IMR-90 (cell line): ENCODE measurements around the gene PRTFDC1. TPM values are rescaled to one million over a fixed set of nuclear protein-coding genes. Genes with fewer than 3 reads are reported as not detected.

Source experiments
- ATAC-seq: fragments of 200-7000 bp; cut with Tn5 transposase; 2 replicates; pipeline ENCODE4 v1.9.1; 2020; ENCODE audit warnings: low read depth, mild to moderate bottlenecking, moderate library complexity
- BruUV-seq: library from RNA; stranded (reverse); fragments of 400-500 nt; replicated peaks from 2 replicates; lab custom pipeline; 2021; lab: Mats Ljungman, UMichigan
- CTCF ChIA-PET: fragments of 300-600 bp; formaldehyde crosslinking; extraction: SDS; loops from one replicate; lab custom pipeline; 2021; ENCODE audit warnings: antibody characterized with exemption; lab: Yijun Ruan, JAX
- POLR2A ChIA-PET: fragments of 300-600 bp; sonication (Branson Sonifier 250); formaldehyde crosslinking; loops from one replicate; lab custom pipeline; 2022; ENCODE audit warnings: antibody characterized with exemption; ENCODE audit not compliant: unreplicated experiment; lab: Charles Lee
- DNase-seq: peaks from one replicate; pipeline ENCODE4 v3.0.0; 2013
- H2AFZ ChIP-seq: replicated peaks from 2 replicates; pipeline ENCODE3; 2013; ENCODE audit warnings: low read length, mild to moderate bottlenecking; ENCODE audit not compliant: poor library complexity
- H2AK5ac ChIP-seq: 2 replicates; pipeline ENCODE4 v1.6.1; 2013; ENCODE audit warnings: low read depth, low read length, inconsistent platforms
- H2AK9ac ChIP-seq: replicated peaks from 2 replicates; pipeline ENCODE3; 2013; ENCODE audit warnings: mild to moderate bottlenecking, low read depth, low read length, moderate library complexity; ENCODE audit not compliant: poor library complexity
- H2BK120ac ChIP-seq: 2 replicates; pipeline ENCODE4 v1.6.1; 2013; ENCODE audit warnings: low read depth, low read length, inconsistent platforms
- H2BK15ac ChIP-seq: 3 replicates; pipeline ENCODE4 v1.6.1; 2013; ENCODE audit warnings: low read depth, low read length, inconsistent platforms
- H2BK20ac ChIP-seq: 2 replicates; pipeline ENCODE4 v1.6.1; 2013; ENCODE audit warnings: low read depth, mild to moderate bottlenecking, inconsistent platforms, low read length, moderate library complexity
- H2BK5ac ChIP-seq: 2 replicates; pipeline ENCODE4 v1.6.1; 2013; ENCODE audit warnings: mild to moderate bottlenecking, low read depth, low read length, inconsistent platforms; ENCODE audit not compliant: poor library complexity, severe bottlenecking
- H3K14ac ChIP-seq: replicated peaks from 2 replicates; pipeline ENCODE4 v1.6.1; 2013; ENCODE audit warnings: low read depth, low read length, inconsistent platforms
- H3K18ac ChIP-seq: 2 replicates; pipeline ENCODE4 v1.6.1; 2013; ENCODE audit warnings: low read depth, low read length, control low read depth
- H3K23ac ChIP-seq: 2 replicates; pipeline ENCODE4 v1.6.1; 2013; ENCODE audit warnings: low read depth, low read length, inconsistent platforms
- H3K27ac ChIP-seq: 2 replicates; pipeline ENCODE4 v1.5.1; 2013; ENCODE audit warnings: mild to moderate bottlenecking, control low read depth, low read length; ENCODE audit not compliant: insufficient read depth
- H3K27me3 ChIP-seq: 2 replicates; pipeline ENCODE4 v1.6.1; 2013; ENCODE audit warnings: low read length; ENCODE audit not compliant: control insufficient read depth, insufficient read depth
- H3K36me3 ChIP-seq: 2 replicates; pipeline ENCODE4 v1.6.1; 2013; ENCODE audit warnings: low read length, mixed read lengths; ENCODE audit not compliant: control insufficient read depth, insufficient read depth
- H3K4ac ChIP-seq: 2 replicates; pipeline ENCODE4 v1.6.1; 2013; ENCODE audit warnings: low read depth, low read length, inconsistent platforms
- H3K4me1 ChIP-seq: 2 replicates; pipeline ENCODE4 v1.6.1; 2013; ENCODE audit warnings: low read length, mixed read lengths; ENCODE audit not compliant: control insufficient read depth, insufficient read depth
- H3K4me2 ChIP-seq: 2 replicates; pipeline ENCODE4 v1.6.1; 2013; ENCODE audit warnings: low read depth, mild to moderate bottlenecking, control low read depth, low read length, moderate library complexity
- H3K4me3 ChIP-seq: 2 replicates; pipeline ENCODE4 v1.5.1; 2013; ENCODE audit warnings: low read depth, mild to moderate bottlenecking, control low read depth, low read length, moderate library complexity; ENCODE audit not compliant: insufficient read depth
- H3K56ac ChIP-seq: 2 replicates; pipeline ENCODE4 v1.6.1; 2013; ENCODE audit warnings: low read length, inconsistent platforms; ENCODE audit not compliant: insufficient read depth; ENCODE audit errors: extremely low read depth
- H3K79me1 ChIP-seq, 2 experiments: 2 replicates each; pipeline ENCODE4 v1.6.1; 2013; ENCODE audit warnings: low read length in 2 of 2, inconsistent platforms in 1 of 2, low read depth in 1 of 2
- H3K9ac ChIP-seq: 2 replicates; pipeline ENCODE4 v1.6.1; 2013; ENCODE audit warnings: low read depth, low read length, control low read depth
- H3K9me1 ChIP-seq: 2 replicates; pipeline ENCODE4 v1.6.1; 2013; ENCODE audit warnings: low read length, inconsistent platforms; ENCODE audit not compliant: insufficient read depth
- H3K9me3 ChIP-seq: 2 replicates; pipeline ENCODE4 v1.6.1; 2013; ENCODE audit warnings: low read length; ENCODE audit not compliant: control insufficient read depth, insufficient read depth
- H4K20me1 ChIP-seq: 2 replicates; pipeline ENCODE4 v1.6.1; 2013; ENCODE audit warnings: low read length, inconsistent platforms; ENCODE audit not compliant: insufficient read depth
- H4K5ac ChIP-seq: 2 replicates; pipeline ENCODE4 v1.6.1; 2013; ENCODE audit warnings: mild to moderate bottlenecking, low read depth, low read length, control low read depth
- H4K8ac ChIP-seq, 2 experiments: 2 replicates each; pipeline ENCODE4 v1.6.1; 2013; ENCODE audit warnings: low read depth in 2 of 2, low read length in 2 of 2, control low read depth in 1 of 2, inconsistent platforms in 1 of 2
- H4K91ac ChIP-seq: 2 replicates; pipeline ENCODE4 v1.6.1; 2013; ENCODE audit warnings: low read depth, low read length, inconsistent platforms; ENCODE audit not compliant: insufficient read depth
- BHLHE40 ChIP-seq: fragments of 150-350 bp; IDR thresholded peaks from 2 replicates; pipeline ENCODE4 v1.6.1; 2016; ENCODE audit warnings: mild to moderate bottlenecking, low read depth, low read length
- CEBPB ChIP-seq: IDR thresholded peaks from 2 replicates; pipeline ENCODE4 v1.6.1; 2012; ENCODE audit warnings: low read depth, low read length, improper control_type of control experiment
- FOS ChIP-seq: fragments of 150-350 bp; IDR thresholded peaks from 2 replicates; pipeline ENCODE4 v1.6.1; 2016; ENCODE audit warnings: low read depth, low read length
- RAD21 ChIP-seq: IDR thresholded peaks from 2 replicates; pipeline ENCODE4 v1.6.1; 2012; ENCODE audit warnings: low read length, improper control_type of control experiment
- WGBS, 2 experiments: methylation state at CpG; one replicate each; pipeline versions ENCODE4 v1.1.5 to v1.1.7; 2013; ENCODE audit warnings: missing lambda C conversion rate in 2 of 2; ENCODE audit not compliant: insufficient read length in 1 of 2; ENCODE audit errors: extremely low coverage in 2 of 2; 5-methylcytosine and 5-hydroxymethylcytosine counted together
- dilution Hi-C: fragments of 300-500 bp; cut with HindIII; formaldehyde crosslinking; loops from one replicate; pipeline ENCODE4 v1.14.3; 2018; ENCODE audit warnings: low sequenced_read_pairs; ENCODE audit not compliant: unreplicated experiment
- in situ Hi-C: fragments of 300-500 bp; cut with MboI; formaldehyde crosslinking; loops from 3 replicates; pipeline ENCODE4 v1.14.3; 2019; ENCODE audit warnings: low sequenced_read_pairs, inconsistent platforms, mixed read lengths
- intact Hi-C: fragments of 100-400 bp; cut with micrococcal nuclease; formaldehyde crosslinking; loops from 2 replicates; pipeline ENCODE4 v1.10.0; 2022
- polyA plus RNA-seq, 3 experiments: library from polyadenylated mRNA; depleted of rRNA; stranded (reverse); fragments of >200 nt; gene quantifications; 2 replicates each; pipeline ENCODE4 v1.2.3, GENCODE V29; 2012; ENCODE audit warnings: low replicate concordance in 1 of 3
- total RNA-seq: library from RNA; depleted of rRNA; stranded (reverse); fragments of >200 nt; gene quantifications from 2 replicates; pipeline ENCODE4 v1.2.3, GENCODE V29; 2012

The PRTFDC1 gene
- total and polyA plus RNA-seq, 2 of the 4 experiments (the other 2 are of a cell fraction): 12.3 to 17.9 TPM

GRCh38 chr10:24826009-24826408, 126.4 kb downstream of the PRTFDC1 start:
- Histone ChIP-seq H3K14ac (no peak overlapping the region), H3K36me3 (no peaks in the 10 kb centered on the region), H2BK120ac (no peak overlapping the region), H3K23ac (no peak overlapping the region), H3K27ac (no peak overlapping the region), H3K18ac (no peak overlapping the region), H3K9me1 (no peaks in the 10 kb centered on the region), H2BK20ac (no peak overlapping the region), H3K4ac (no peak overlapping the region), H3K9ac (no peak overlapping the region), H3K4me2 (peak overlapping the region; percentile 72; the same call in 1 of the 2 replicates), H3K9me3 (no peaks in the 10 kb centered on the region), H4K5ac (no peak overlapping the region), H4K20me1 (no peaks in the 10 kb centered on the region), H4K91ac (no peak overlapping the region), H2AK5ac (no peak overlapping the region), H3K79me1 (no peaks in the 10 kb centered on the region), H2AFZ (no peak overlapping the region), H2BK15ac (no peak overlapping the region), H3K56ac (no peak overlapping the region), H3K4me3 (no peak overlapping the region), H4K8ac (no peak overlapping the region), H2AK9ac (no peak overlapping the region), H2BK5ac (peak overlapping the region; percentile 66), H3K27me3 (no peaks in the 10 kb centered on the region), H3K4me1 (peaks cover 2% of the 10 kb centered on the region)
- CTCF ChIA-PET: interaction anchor here (1.0 kb wide), 1 partner anchor 11 kb away, joined by 3 read pairs; no protein-coding TSS in a partner anchor
- ATAC-seq (peak; percentile 74), DNase-seq (peak; percentile 78)
- in situ Hi-C loops (no loop called here), dilution Hi-C loops (no loop called here), intact Hi-C loops (no loop called here)
- no TSS peak for BruUV-seq
- no CpG with 5 or more reads among the region's 4 CpGs for WGBS, 2 experiments
- POLR2A ChIA-PET: no interaction called here
- TF ChIP-seq CEBPB (peak; percentile 71; the same call in 1 of the 2 replicates), RAD21 (no peak), FOS (peak; percentile 87), BHLHE40 (no peak)
